BJ (cell line): Measurements from ENCODE around the gene CCPG1. TPM values are rescaled to one million over a fixed set of nuclear protein-coding genes. Genes with fewer than 3 reads are reported as not detected.

Source experiments
- CTCF ChIA-PET: fragments of 350-600 bp; formaldehyde crosslinking; extraction: SDS; loops from one replicate; lab custom pipeline; 2021; ENCODE audit warnings: antibody characterized with exemption, inconsistent platforms; lab: Yijun Ruan, JAX
- POLR2A ChIA-PET: fragments of 300-600 bp; sonication (Branson Sonifier 250); formaldehyde crosslinking; extraction: SDS; loops from one replicate; lab custom pipeline; 2021; ENCODE audit warnings: antibody characterized with exemption; lab: Charles Lee
- DNase-seq: peaks from one replicate; pipeline ENCODE4 v3.0.0-alpha.2; 2011; ENCODE audit warnings: low read depth
- H3K27me3 ChIP-seq: 2 replicates; pipeline ENCODE4 v1.6.0; 2011; ENCODE audit warnings: low read length; ENCODE audit not compliant: control insufficient read depth, insufficient read depth
- H3K36me3 ChIP-seq: 2 replicates; pipeline ENCODE4 v1.5.1; 2011; ENCODE audit warnings: low read length; ENCODE audit not compliant: control insufficient read depth, insufficient read depth
- H3K4me3 ChIP-seq: 2 replicates; pipeline ENCODE4 v1.5.1; 2011; ENCODE audit warnings: low read depth, mild to moderate bottlenecking, control low read depth, low read length
- CTCF ChIP-seq: IDR thresholded peaks from 2 replicates; pipeline ENCODE4 v1.5.1; 2011; ENCODE audit warnings: low read depth, mild to moderate bottlenecking, control low read depth, inconsistent platforms, low read length, moderate library complexity; ENCODE audit not compliant: insufficient read depth
- polyA plus RNA-seq: library from polyadenylated mRNA; depleted of rRNA; stranded (reverse); fragments of >200 nt; gene quantifications from 2 replicates; pipeline ENCODE4 v1.2.3, GENCODE V29; 2011

Gene CCPG1
- polyA plus RNA-seq, 1 experiment: 33.8 TPM

DNA sequence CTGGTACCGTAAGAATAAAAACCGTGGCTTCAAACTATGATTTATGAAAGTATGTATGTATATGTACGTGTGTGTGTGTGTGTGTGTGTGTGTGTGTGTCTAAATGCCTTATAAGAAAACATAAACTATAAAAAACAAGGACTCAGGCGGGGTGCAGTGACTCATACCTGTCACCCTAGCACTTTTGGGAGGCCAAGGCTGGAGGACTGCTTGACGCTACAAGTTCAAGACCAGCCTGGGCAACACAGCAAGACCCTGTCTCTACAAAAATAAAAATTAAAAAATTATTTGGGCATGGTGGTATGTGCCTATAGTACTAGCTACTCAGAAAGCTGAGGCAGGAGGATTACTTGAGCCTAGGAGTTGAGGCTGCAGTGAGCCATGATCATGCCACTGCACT lies 29.1 kb downstream of the CCPG1 start:
- Histone ChIP-seq H3K27me3 (no peaks in the 10 kb centered on the region), H3K4me3 (no peak overlapping the region), H3K36me3 (peaks cover 1% of the 10 kb centered on the region; the same call in 1 of the 2 replicates)
- POLR2A ChIA-PET: no interaction called here
- CTCF ChIA-PET: no interaction called here
- no peak for TF ChIP-seq CTCF
- no peak for DNase-seq

GRCh38 chr15:55372701-55373440 lies 35.3 kb downstream of the CCPG1 start:
- TF ChIP-seq CTCF: no peak
- Histone ChIP-seq H3K4me3 (no peak overlapping the region), H3K36me3 (peaks cover 1% of the 10 kb centered on the region; the same call in 1 of the 2 replicates), H3K27me3 (no peaks in the 10 kb centered on the region)
- ChIA-PET POLR2A (no interaction called here), CTCF (no interaction called here)
- no peak for DNase-seq

- CTCF ChIA-PET: interaction anchor here (1.1 to 1.2 kb wide), 2 partner anchors 8 to 17 kb away, joined by 3 to 5 read pairs; no protein-coding TSS in a partner anchor
- H3K36me3 ChIP-seq: no peaks in the 10 kb centered on the region
- POLR2A ChIA-PET: no interaction called here
- TF ChIP-seq CTCF: no peak
- DNase-seq: no peak
- no peak overlapping the region for H3K4me3 ChIP-seq
- no peaks in the 10 kb centered on the region for H3K27me3 ChIP-seq
These were observed 41.2 kb downstream of the CCPG1 start for GRCh38 chr15:55366981-55367380.

GRCh38 chr15:55362641-55363040 lies 45.5 kb downstream of the CCPG1 start:
- CTCF ChIA-PET: no interaction called here
- no peaks in the 10 kb centered on the region for H3K27me3 ChIP-seq
- no peak for TF ChIP-seq CTCF
- no peaks in the 10 kb centered on the region for H3K36me3 ChIP-seq
- DNase-seq: no peak
- H3K4me3 ChIP-seq: no peak overlapping the region
- POLR2A ChIA-PET: no interaction called here

DNA sequence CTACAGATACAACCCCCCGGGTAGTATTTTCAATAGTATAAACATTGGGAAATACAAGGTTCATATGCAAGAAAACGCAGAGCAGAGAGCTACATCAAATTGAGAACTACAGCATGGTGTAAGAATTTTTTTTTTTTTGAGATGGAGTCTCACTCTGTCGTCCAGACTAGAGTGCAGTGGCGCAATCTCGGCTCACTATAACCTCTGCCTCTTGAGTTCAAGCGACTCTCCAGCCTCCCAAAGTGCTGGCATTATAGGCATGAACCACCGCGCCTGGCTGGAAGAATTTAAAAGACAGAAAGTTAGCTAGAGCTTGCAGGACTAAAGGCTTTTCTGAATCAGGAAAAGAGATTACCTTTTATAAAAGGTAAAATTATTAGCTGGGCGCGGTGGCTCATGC lies 47.1 kb downstream of the CCPG1 start:
- Histone ChIP-seq H3K27me3 (no peaks in the 10 kb centered on the region), H3K4me3 (no peak overlapping the region), H3K36me3 (no peaks in the 10 kb centered on the region)
- DNase-seq: no peak
- CTCF ChIA-PET: interaction anchor here (0.7 kb wide), 1 partner anchor 32 kb away, joined by 5 read pairs; no protein-coding TSS in a partner anchor
- POLR2A ChIA-PET: interaction anchor here (0.6 kb wide), 1 partner anchor 28 kb away, joined by 3 read pairs; no protein-coding TSS in a partner anchor
- TF ChIP-seq CTCF: no peak
